AG04450 (cell line): ENCODE measurements around the gene CHAMP1. TPM values are rescaled to one million over a fixed set of nuclear protein-coding genes. Genes with fewer than 3 reads are reported as not detected.

Source experiments
- CTCF ChIA-PET: fragments of 300-600, 350-600 bp; formaldehyde crosslinking; extraction: SDS; loops from one replicate; lab custom pipeline; 2022; ENCODE audit warnings: antibody characterized with exemption, inconsistent platforms; lab: Charles Lee
- POLR2A ChIA-PET: fragments of 350-600 bp; formaldehyde crosslinking; extraction: SDS; loops from one replicate; lab custom pipeline; 2021; ENCODE audit warnings: antibody characterized with exemption, inconsistent platforms; lab: Yijun Ruan, JAX
- DNase-seq: peaks from one replicate; pipeline ENCODE4 v3.0.0-alpha.2; 2011; ENCODE audit warnings: low read depth, low spot score
- H3K27ac ChIP-seq: one replicate; pipeline ENCODE4 v1.5.1; 2012; ENCODE audit warnings: low read depth, low read length, control low read depth
- H3K27me3 ChIP-seq: one replicate; pipeline ENCODE4 v1.6.0; 2012; ENCODE audit warnings: low read length; ENCODE audit not compliant: control insufficient read depth, insufficient read depth
- H3K4me3 ChIP-seq: 2 replicates; pipeline ENCODE4 v1.5.1; 2011; ENCODE audit warnings: mild to moderate bottlenecking, low read depth, low read length, control low read depth
- H3K9me3 ChIP-seq: 2 replicates; pipeline ENCODE4 v1.5.1; 2012; ENCODE audit warnings: low read length; ENCODE audit not compliant: control insufficient read depth, insufficient read depth
- polyA plus RNA-seq: library from polyadenylated mRNA; depleted of rRNA; stranded (reverse); fragments of >200 nt; gene quantifications from 2 replicates; pipeline ENCODE4 v1.2.3, GENCODE V29; 2011
- TF ChIP-seq, protein P1 (sequence below): IDR thresholded peaks from 2 replicates; pipeline ENCODE4 v1.5.1; 2011; ENCODE audit warnings: low read depth, low read length, control low read depth, inconsistent platforms

CHAMP1 gene
- polyA plus RNA-seq, 1 experiment: 57.7 TPM

DNA sequence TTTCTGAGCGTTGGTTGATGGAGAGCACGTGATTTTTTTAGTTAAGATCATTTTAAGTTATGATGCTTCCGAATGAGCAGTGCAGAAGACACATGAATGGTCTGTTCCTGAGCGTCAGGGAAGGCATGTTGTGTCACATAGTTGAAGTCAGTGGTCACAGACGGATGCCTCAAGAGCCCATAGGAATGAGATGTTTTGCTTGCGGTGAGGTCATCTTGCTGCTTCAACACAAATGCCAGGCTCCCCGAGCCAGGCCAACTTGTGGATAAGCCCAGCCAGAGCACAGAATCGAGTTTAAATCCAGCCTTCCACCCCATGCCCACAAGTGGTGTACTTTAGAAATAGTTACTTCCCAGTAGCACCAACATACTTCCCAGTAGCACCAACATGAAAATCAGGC, 27.5 kb upstream of the CHAMP1 start:
- H3K9me3 ChIP-seq: no peaks in the 10 kb centered on the region
- no peaks in the 10 kb centered on the region for H3K27me3 ChIP-seq
- H3K27ac ChIP-seq: peak overlapping the region; percentile 11
- ChIA-PET POLR2A (no interaction called here), CTCF (no interaction called here)
- no peak for DNase-seq
- TF ChIP-seq, protein P1, sequence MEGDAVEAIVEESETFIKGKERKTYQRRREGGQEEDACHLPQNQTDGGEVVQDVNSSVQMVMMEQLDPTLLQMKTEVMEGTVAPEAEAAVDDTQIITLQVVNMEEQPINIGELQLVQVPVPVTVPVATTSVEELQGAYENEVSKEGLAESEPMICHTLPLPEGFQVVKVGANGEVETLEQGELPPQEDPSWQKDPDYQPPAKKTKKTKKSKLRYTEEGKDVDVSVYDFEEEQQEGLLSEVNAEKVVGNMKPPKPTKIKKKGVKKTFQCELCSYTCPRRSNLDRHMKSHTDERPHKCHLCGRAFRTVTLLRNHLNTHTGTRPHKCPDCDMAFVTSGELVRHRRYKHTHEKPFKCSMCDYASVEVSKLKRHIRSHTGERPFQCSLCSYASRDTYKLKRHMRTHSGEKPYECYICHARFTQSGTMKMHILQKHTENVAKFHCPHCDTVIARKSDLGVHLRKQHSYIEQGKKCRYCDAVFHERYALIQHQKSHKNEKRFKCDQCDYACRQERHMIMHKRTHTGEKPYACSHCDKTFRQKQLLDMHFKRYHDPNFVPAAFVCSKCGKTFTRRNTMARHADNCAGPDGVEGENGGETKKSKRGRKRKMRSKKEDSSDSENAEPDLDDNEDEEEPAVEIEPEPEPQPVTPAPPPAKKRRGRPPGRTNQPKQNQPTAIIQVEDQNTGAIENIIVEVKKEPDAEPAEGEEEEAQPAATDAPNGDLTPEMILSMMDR: no peak
- no peak overlapping the region for H3K4me3 ChIP-seq

DNA sequence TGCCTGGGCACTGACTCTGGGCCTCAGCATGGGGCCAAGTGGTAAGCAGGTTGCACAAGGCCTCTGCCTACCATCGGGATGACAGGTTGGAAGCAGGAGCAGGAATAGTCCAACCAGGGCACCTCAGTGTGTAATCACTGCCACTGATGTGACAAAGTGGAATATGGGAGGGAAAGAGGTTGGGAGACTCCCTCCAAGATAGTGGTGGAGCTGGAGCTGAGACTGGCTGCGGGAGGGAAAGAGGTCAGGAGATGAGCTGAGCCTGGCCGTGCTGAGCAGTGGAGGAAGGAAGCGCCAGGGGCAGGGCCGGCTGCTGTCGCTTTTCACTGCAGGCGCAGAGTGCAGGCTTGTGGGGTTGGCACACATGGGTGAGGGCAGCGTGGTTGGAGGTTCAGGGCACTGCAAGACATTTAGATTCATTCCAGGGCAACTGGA, 26.1 kb upstream of the CHAMP1 start:
- CTCF ChIA-PET: no interaction called here
- POLR2A ChIA-PET: no interaction called here
- no peaks in the 10 kb centered on the region for H3K27me3 ChIP-seq
- H3K27ac ChIP-seq: no peak overlapping the region
- TF ChIP-seq, protein P1: no peak
- H3K4me3 ChIP-seq: no peak overlapping the region
- no peak for DNase-seq
- H3K9me3 ChIP-seq: no peaks in the 10 kb centered on the region

DNA sequence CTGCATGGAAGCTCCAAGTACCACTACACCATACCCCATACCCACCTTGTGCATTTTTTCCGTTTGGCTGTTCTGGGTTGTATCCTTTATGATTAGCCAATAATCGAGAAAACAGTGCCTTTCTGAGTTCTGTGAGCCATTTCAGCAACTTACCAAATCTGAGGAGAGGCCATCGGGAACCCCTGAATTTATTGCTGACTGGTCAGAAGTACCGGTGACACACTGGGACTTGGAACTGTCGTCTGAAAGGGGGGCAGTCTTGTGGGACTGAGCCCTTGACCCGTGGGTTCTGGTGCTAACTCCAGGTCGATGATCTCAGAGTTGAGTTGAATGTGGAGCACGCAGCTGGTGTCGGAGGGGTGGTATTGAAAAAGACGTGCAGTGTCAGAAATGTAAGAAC, 17.9 kb upstream of the CHAMP1 start:
- POLR2A ChIA-PET: no interaction called here
- H3K9me3 ChIP-seq: no peaks in the 10 kb centered on the region; the same call in 1 of the 2 replicates
- no peak for DNase-seq
- H3K27ac ChIP-seq: no peak overlapping the region
- no peak overlapping the region for H3K4me3 ChIP-seq
- TF ChIP-seq, protein P1: no peak
- H3K27me3 ChIP-seq: no peaks in the 10 kb centered on the region
- CTCF ChIA-PET: no interaction called here

DNA sequence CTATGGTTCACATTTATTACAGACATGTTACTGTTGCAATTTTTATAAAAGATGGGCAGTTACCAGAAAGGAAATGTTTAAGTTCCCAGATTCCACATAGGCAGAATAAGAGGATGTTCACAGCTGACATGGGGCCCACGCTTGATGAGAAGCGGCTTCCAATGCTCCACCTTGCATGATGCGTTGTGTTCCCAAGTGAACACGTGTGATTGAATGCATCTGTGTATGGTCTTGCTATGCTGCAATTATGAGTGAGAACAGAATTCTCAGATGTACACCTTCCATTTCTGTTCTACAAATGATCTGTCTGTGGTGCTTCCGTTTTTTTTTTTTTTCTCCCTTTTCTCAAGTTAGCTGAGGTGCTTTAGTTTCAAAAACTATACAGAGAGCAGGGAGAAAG, 17.4 kb upstream of the CHAMP1 start:
- TF ChIP-seq, protein P1: no peak
- ChIA-PET POLR2A (no interaction called here), CTCF (no interaction called here)
- no peak overlapping the region for H3K27ac ChIP-seq
- no peaks in the 10 kb centered on the region for H3K27me3 ChIP-seq
- H3K4me3 ChIP-seq: no peak overlapping the region
- DNase-seq: no peak
- no peaks in the 10 kb centered on the region; the same call in 1 of the 2 replicates for H3K9me3 ChIP-seq

DNA sequence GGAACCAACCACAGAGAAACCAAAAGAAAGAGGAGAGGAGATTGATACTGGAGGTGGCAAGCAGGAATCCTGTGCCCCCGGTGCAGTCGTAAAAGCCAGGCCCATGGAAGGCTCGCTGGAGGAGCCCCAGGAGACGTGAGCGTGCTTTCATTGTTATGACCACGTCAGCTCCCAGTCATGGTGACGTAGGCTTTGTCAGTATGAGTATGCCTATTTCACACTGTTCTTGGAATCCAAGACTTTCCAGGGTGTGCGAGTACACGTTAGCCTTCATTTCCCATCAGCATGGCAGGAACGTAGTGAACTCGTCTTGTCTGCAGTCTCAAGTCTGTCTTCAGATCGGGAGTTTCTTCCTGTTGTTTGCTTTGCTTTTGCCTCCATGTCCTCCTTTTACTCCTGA, 15.4 kb upstream of the CHAMP1 start:
- no peaks in the 10 kb centered on the region; the same call in 1 of the 2 replicates for H3K9me3 ChIP-seq
- ChIA-PET CTCF (no interaction called here), POLR2A (no interaction called here)
- TF ChIP-seq, protein P1: no peak
- H3K4me3 ChIP-seq: no peak overlapping the region
- no peak overlapping the region for H3K27ac ChIP-seq
- no peaks in the 10 kb centered on the region for H3K27me3 ChIP-seq
- DNase-seq: no peak
